NAMALWA (cell line): ENCODE data around the gene ARHGAP21.

Source experiments
- DNase-seq: peaks from one replicate; pipeline ENCODE4 v3.0.0-alpha.2; 2015; ENCODE audit warnings: low spot score

ARHGAP21 gene

DNA sequence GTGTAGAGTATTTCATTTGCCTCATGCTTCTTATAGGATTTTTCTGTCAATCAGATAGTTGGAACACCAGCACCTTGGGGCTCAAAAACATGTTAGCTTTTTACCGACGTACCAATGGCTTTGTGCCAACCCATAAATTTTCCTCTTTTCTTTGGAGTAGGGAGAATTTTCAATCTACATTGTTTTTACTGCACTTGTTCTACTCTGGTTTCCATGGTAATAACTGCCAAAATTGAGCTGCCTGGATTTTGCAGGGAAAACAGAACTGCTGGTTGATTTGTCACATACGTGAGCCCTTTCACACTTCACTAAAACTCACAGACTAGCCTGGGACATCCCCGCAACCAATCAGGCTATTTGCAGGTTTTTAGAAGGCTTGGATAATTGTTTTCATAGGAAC, 189.7 kb downstream of the ARHGAP21 start:
- no peak for DNase-seq
